IPS-NIHi7 (cell line): ENCODE measurements around the gene AKNA.

Experiments
- DNase-seq: peaks from one replicate; pipeline ENCODE4 v3.0.0; 2012; ENCODE audit warnings: mixed read lengths; ENCODE audit errors: extremely low spot score

Gene AKNA

DNA sequence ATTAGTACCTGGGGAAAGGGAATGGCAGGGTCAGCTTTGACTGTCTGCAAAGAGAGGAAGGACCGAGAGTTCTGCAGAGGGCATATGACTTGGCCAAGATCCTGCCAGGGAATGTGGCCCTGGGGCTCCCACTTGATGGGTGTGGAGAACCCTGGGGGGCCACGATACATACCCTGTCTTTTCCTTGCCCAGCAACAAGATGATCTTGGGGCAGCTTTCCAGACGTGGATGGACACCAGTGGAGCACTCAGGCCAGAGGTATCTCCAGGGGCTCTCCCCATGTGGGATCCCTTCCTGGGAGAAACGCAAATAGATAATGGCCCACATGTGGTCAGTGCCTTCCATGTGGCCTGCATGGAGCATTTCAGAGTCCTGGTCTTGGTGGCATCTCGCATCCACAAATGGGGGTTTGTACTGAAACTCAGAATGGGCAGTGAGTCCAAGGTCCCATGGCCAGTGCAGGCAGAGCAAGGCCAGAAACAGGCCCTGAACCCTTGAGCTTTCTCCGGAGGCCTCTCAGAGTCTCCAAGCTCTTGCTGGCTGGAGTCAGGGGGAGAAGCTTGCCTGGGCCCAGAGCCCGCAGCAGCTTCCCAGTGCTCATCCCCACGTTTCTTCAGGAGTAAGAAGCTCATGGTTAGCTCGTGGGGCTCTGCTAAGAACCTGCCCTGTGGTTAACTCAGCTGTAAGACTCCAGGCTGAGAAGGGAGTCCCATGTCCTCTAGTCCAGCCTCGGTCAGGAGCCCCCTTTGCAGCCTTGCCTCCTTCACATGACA, 83.2 kb downstream of the AKNA start:
- no peak for DNase-seq

DNA sequence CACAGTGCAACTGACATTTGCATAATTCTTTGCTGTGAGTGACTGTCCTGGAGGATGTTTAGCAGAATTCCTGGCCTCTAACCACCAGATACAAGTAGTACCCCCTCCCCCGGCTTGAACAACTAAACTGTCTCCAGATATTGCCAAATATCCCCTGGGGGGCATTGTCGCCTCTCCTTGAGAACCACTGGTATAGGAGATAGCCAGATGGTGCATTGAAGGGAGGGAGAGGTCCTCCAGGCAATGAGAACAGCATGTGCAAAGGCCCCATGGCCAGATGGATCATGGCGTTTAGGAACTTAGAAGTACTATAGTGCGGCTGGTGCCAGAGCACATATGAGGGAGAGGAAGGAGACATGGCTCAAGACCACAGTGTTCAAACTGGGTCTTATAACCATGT, 83.8 kb downstream of the AKNA start:
- DNase-seq, result no peak

DNA sequence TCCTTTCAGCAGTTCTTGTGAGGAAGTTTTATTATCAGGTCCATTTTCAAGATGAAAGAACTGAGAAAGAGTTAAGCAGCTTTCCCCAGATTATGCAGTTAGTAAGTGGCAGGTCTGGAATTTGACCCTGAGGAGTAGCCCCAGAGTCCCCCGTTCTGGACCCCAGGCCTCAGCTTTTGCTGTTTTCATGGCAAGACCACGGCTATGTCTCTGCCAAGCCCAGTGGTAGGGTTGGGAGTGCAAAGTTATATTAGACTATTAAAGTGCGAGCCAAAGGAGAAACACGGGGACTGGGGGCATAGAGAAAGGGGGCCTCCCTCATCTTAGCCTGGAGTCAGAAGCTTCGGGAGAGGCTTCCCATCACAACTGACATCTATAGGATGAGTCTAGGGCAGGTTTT, 84.2 kb downstream of the AKNA start:
- no peak for DNase-seq

DNA sequence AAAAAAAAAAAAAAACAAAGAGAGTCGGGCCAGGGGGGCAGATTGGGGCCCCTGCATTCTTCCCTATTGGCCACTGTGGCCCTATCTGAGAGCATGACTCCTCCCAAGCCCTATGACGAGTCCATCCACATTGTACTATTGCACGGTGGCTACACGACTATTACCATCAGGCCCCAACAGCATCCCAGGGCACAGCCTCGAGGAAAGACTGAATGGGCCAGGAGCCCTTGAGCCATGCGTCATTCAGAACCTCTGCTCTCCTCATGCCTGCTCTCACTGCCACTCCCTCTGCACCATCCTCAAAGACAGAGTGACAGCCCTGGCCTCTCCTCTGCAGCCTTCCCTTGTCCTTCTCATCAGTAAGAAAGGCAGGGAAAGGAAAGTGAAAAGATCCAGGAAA, 85.1 kb downstream of the AKNA start:
- DNase-seq, result no peak

DNA sequence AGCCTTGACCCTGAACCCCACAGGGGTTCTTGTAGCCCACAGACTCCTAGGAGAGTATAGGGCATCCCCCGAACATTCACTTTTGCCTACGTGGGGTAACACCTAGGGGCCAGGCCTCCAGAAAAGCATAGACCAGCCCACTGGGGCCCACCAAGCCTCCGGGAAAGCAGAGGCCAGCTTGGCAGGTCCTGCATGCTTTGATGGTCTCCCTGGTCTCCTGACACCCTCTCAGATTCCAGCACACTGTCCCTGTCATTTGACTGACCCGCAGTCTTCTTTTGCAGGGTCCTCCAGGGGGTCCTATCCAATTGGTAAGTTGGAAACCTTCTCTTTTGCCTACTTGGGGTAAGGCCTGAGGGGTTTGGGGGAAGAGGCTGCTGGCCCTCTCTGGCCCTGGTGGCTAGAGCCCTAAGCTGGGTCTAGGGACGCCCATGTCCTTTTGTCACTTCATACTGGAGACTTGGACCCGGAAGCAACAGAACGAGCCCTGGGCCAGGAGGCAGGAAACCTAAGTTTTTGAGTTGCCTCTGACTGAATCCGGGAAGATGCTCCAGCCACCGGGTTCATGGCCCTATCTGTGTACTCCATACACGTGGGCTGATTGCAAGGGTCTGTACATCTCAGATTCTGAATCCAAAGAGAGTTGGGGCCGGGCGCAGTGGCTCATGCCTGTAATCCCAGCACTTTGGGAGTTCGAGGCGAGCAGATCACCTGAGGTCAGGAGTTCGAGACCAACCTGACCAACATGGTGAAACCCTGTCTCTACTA, 85.8 kb downstream of the AKNA start:
- no peak for DNase-seq

DNA sequence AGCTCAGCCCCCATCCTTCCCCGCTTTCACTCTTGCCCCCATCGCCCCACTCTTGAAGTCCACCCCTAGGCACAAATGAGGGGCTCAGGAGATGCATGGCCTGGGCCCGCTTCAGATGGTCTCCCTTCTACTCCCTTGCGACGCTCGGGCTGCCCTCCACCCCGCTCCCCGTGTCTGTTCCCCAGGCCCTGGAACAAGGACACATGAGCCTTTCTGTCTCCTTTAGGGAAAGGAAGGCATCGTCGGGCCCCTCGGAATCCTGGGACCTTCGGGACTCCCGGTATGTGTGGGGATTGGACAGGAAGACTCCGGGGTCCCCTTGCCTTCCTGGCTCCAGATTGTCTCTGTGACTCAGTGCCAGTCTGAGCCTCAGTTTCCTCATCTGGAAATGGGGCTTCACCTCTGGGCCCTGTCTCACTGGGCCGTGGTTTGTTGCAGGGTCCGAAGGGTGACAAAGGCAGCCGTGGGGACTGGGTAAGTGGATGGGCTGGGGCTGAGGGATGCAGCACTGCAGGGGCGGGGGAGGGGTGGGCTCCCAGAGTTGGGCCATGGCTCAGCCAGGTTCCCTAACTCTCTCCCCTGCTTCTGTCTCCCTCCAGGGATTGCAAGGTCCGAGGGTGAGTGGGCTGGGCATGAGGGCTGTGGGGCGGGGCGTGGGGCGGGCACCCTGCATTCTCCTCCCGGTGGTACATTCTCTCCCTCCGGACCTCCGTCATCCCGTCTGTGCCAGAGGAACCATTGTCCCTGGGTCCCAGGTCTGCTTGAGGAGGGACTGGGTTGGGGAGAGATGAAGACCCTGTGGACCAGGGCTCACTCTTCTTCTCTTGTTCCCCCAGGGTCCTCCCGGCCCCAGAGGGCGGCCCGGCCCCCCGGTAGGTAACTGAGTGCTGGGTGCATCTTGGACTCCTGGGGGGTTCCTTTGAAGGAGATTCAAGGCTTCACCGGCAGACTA, 86.7 kb downstream of the AKNA start:
- DNase-seq, result no peak

DNA sequence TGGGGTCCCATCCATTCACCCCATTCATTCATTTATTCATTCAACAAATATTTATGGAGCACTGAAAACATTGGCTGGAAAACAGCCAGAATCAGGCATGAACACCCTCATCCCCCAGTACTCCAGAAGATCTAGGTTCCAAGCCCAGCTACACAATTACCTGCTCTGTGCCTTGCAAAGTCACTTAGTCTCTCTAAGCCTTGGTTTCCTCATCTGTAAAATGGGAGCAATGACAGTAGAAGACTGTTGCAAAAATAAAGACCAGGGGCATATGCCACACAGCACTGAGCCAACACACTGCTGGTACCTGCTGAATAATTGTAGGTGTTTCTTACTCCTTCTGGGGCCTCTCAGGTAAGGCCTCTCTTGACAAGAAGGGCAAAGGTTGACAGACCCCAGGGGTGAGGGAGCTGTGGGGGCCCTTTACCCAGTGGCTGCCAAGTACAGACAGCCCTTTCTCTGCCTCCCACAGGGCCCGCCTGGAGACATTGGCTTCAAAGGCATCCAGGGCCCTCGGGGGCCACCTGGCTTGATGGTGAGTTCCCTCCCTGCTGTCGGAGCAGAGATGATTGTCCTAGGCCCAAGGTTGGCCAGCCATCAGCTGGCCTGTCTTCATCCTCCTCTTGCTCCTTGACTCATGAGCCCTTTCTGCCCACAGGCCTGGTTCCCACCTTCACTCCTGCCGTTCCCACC, 87.5 kb downstream of the AKNA start:
- no peak for DNase-seq

DNA sequence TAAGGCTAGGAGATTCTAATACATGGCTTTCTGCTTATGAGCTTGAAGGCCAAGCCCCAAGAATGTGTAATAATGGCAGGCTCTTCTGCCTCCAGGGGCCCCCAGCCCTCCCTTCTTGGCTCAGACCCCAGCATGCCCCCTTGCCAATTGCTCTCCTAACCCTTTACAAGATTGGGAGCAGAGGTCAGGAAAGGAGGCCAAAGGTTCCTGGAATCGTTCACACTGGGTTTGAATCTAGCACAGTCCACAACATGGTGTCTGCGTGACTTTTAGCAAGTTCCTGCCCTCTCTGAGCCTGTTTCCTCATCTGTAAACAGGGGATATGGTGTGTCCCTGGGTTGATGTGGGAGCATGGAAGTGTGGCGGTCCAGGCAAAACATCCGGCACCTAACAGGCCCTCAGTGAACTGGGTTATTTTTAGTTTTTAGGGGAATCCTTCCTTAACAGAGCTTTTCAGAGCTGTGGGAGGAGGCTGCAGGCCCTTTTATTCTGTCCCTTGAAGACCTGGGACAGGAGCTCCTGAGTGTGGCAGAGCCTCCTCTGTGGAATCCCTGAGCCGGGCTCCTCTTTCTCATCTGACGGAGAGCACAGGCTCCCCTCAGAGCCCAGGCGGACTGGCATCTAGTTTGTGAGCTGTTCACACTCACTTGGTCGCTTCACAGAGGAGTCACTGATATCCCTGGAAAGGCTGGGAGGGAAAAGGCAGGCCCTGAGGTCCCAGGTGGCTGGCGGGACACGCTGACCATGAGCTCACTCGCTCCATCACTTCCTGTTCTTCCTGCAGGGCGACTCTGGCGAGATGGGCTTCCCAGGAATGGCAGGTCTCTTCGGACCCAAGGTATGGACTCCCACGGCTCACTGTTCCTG, 88.3 kb downstream of the AKNA start:
- no peak for DNase-seq

DNA sequence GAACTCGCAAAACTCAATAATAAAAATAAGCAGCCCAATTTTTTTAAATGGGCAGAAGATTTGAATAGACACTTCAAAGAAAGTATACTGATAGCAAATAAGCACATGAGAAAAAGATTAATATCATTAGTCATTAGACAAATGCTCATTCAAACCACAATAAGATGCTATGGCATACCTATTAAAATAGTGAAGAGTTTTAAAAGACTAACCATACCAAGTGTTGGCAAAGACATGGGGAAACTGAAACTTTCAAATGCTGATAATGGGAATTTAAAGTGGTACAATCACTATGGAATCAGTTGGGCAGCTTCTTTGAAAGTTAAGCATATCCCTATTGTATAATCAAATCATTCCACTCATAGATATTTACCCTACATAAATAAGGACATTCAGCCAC, 91.4 kb downstream of the AKNA start:
- DNase-seq, result no peak

DNA sequence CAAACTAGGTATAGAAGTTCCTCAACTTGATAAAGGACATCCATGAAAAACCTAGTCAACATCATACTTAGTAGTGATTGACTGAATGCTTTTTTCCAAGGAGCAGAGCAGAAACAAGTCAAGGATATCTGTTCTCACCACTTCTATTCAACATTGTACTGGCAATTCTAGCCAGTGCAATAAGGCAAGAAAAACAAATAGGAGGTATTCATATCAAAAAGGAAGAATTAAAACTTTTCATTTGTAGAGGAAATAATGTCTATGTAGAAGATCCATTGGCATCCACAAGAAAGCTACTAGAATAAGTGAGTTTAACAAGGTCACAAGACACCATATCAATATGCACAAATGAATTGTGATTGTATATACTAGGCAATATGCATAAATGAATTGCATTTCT, 93.1 kb downstream of the AKNA start:
- no peak for DNase-seq

DNA sequence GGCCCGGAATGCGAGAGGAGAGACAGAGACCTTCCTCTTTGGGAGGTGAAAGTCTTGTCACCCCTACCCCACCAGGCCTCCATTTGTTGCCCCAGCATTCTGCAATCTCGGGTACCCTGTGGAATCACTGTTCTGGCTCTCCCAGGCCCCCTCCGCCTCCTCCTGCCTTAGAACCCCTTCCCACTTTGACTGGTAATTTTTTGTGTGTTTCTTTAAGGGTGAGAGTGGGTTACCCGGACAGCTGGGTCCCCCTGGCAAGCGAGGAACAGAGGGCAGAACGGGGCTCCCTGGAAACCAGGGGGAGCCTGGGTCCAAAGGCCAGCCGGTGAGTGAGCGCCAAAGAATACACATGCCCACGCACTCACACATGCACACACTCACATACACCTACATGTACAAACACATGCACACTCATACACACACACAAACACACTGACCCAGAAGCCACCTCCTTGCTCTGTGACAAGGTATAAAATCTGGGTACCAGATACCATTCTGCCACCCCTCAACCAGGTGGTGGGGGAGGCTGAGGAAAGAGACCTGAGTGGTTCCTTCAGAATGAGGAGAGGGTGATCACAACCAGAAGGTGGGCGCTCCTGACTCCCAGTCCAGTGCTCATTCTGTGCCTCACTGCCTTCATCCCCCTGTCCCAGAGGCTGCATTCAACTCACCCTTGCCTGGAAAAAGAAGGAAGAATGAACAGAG, 95.7 kb downstream of the AKNA start:
- no peak for DNase-seq

DNA sequence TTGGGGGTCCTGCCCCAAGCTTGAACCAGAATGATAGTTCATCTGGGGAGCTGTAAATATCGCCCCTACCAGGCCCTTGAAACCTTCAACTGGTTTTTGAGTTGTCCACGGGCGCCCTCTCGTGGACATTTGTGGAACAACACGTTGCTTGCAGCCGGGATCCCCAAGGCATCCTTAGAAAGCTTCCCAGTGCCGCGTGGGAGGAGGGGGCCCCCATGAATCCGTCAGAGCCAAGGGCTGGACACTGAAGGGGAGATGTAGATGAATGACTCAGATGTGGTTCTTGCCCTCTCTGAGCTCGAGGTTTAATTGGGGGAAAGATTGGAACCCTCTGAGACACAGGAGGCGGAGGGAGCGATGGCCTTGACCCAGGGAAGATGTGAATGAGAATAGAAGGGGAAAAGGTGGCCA, 96.7 kb downstream of the AKNA start:
- DNase-seq, result peak; percentile 83

DNA sequence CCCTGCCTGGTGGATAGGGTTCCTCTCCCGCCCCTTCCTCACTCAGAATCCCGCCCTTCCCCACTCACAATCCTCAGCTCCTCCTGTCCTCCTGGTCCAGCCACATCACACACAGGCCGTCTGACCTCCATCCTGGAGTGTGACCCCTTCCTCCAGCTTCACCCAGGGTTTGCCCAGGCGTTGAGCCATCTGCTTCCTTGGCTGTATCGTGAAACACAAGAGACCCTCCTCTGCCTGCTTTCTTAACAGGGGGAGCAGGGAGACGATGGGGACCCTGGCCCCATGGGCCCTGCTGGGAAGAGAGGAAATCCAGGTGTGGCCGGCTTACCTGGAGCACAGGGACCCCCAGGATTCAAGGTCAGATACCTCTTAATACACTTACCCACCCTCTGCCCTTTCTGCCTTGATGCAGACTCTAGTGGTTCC, 97.2 kb downstream of the AKNA start:
- DNase-seq, result no peak

DNA sequence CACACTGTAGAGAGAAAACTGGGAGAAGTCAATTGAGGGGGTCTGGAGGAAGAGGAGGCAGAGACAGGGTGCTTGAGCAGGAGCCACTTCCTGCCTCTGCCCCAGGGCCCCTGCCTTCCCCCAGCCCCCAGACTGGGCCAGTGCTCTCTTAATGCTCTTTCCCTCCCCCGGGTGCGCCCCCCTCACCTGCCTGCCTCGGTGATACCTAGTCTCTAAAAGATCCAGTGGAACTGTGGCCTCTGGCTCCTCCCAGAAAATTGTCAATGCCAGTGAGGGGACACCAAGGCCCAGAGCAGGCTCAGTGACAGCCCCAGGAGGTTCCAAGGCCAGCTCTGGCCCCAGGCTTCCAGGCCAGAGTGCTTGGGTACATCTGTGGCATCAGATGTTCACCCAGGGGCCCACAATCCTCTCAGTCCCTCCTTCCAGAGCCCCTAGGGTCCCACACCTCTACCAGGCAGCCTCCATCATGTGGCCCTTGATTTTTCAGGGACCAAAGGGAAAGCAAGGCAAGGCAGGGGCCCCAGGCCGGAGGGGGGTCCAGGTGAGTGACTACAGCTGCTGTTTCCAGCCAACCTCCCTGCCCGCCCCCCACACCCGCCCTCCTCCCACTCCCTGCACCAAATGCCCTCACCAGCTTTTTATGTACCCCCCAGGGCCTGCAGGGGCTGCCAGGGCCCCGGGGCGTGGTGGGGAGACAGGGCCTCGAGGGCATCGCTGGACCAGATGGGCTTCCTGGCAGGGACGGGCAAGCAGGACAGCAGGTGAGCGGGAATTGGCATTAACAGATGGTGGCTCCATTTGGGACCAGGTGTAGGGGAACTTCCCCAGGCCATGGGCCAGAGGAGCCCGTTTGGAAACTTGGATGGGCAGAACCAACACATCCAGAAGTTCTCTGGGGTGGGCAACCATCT, 98.0 kb downstream of the AKNA start:
- no peak for DNase-seq

DNA sequence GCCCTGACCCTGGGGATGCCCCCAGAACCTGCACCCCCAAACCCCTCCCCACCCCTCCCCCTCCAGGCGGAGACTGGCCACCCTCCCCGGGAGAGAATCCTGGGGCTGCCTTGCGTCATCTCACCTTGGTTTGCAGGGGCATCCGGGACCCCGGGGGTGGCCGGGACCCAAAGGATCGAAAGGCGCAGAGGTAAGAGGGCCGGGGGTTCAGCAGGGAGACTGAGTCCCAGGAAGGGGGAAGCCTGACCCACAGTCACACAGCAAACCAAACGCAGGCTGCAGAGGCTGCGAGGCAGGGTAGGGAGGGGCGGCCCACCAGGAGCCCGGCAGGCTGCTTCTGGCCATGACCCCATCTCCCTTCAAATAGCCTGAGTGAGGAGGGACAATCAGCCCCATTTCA, 98.7 kb downstream of the AKNA start:
- no peak for DNase-seq

DNA sequence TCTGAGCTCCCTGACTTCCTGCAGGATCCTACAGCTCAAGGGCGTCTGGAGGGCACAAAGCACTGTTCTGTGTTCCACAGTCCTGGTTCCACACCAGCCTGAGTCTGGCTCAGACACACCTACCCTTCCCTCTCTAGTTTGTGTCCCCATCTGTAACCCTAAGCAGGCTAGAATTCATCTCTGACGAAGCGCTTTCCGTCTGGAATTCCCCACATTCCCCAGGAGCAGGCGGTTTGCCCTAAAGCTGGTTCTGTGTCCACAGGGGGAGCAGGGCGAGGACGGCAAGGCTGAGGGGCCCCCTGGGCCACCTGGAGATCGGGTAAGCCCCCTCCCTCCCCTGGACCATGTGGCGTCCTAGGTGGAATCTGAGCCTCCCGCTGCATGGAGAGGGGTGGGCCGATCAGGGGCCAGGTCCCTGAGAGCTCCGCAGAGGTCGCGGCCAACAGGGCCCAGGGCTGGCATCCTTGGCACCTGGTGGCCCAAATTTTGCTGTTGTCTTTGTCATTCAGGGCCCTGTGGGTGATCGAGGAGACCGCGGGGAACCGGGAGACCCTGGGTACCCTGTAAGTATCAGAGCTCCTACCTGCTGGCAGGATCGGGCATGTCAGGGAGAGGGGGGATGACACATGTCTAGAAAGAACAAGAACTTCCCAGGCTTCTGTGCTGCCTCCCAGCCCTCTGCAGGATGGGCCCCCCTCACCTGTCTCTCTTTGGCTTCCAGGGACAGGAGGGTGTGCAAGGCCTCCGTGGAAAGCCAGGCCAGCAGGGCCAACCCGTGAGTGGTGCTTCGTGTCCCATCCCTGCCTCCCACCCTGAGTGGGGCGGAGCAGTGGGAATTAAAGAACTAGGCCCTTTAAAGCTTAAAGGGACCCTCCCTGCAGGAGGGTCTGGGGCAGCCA, 99.3 kb downstream of the AKNA start:
- DNase-seq, result peak; percentile 35

DNA sequence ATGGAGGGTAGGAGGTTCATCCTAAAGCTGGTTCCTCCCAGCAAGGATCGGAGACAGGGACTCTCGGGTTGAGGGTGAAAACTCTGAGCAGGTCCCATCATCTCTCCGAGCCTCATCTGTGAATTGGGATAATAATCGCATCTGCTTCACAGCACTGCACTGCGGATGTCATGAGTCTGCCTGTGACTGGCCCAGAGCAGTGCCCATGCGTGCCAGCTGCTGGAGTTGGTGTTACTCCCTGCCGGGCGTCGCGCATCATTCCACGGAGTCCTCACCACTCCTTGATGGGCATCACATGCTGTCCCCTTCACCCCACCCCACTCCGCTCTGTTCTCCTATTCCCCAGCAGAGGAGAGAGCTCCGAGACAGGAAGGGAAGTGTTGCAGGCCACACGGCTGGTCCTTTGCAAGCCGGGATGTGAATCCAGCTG, 100.0 kb downstream of the AKNA start:
- no peak for DNase-seq
